Neural progenitor cell (in vitro differentiated cells): Measurements from ENCODE around the gene ABCA7.

Experiments used
- EZH2 ChIP-seq: fragments of 200-600 bp; sonication (generic); IDR thresholded peaks from 2 replicates; pipeline ENCODE4 v1.6.1; 2017; ENCODE audit warnings: antibody characterized with exemption, mild to moderate bottlenecking, moderate library complexity
- TF ChIP-seq, protein P1 (sequence below): fragments of 200-600 bp; sonication (generic); IDR thresholded peaks from 2 replicates; pipeline ENCODE4 v1.5.1; 2017; ENCODE audit warnings: antibody characterized with exemption, mild to moderate bottlenecking

DNA sequence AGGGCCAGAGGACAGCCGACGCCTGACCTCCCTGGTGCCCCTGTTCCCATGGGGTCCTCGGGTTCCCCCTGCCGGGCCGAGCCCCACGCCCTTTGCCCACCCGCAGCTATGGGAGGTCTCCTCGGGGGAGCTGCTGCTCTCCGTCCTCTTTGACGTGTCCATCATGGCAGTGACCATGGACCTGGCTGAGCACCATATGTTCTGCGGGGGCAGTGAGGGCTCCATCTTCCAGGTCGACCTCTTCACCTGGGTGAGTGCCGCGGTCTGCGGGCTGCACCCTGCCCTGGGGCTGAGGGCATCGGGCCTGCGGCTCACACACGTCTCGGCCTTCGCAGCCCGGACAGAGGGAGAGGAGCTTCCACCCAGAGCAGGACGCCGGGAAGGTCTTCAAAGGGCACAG is 49.2 kb upstream of the ABCA7 start:
- TF ChIP-seq, protein P1, sequence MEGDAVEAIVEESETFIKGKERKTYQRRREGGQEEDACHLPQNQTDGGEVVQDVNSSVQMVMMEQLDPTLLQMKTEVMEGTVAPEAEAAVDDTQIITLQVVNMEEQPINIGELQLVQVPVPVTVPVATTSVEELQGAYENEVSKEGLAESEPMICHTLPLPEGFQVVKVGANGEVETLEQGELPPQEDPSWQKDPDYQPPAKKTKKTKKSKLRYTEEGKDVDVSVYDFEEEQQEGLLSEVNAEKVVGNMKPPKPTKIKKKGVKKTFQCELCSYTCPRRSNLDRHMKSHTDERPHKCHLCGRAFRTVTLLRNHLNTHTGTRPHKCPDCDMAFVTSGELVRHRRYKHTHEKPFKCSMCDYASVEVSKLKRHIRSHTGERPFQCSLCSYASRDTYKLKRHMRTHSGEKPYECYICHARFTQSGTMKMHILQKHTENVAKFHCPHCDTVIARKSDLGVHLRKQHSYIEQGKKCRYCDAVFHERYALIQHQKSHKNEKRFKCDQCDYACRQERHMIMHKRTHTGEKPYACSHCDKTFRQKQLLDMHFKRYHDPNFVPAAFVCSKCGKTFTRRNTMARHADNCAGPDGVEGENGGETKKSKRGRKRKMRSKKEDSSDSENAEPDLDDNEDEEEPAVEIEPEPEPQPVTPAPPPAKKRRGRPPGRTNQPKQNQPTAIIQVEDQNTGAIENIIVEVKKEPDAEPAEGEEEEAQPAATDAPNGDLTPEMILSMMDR = no peak
- no peak for TF ChIP-seq EZH2
